GM06990 (cell line): ENCODE measurements around the gene SIAH3.

Experiments used
- DNase-seq: peaks from one replicate; pipeline ENCODE4 v3.0.0-alpha.2; 2011; ENCODE audit not compliant: insufficient read length; ENCODE audit errors: extremely low read depth
- H3K27me3 ChIP-seq: replicated peaks from 2 replicates; pipeline ENCODE4 v1.6.0; 2011; ENCODE audit warnings: low read length; ENCODE audit not compliant: control insufficient read depth, insufficient read depth
- H3K36me3 ChIP-seq: 2 replicates; pipeline ENCODE4 v1.5.1; 2011; ENCODE audit warnings: low read length; ENCODE audit not compliant: control insufficient read depth, insufficient read depth
- H3K4me3 ChIP-seq: replicated peaks from 2 replicates; pipeline ENCODE4 v1.5.1; 2011; ENCODE audit warnings: low read depth, mild to moderate bottlenecking, control low read depth, low read length
- TF ChIP-seq, protein P1 (sequence below): IDR thresholded peaks from 2 replicates; pipeline ENCODE4 v1.5.1; 2011; ENCODE audit warnings: low read length, control low read depth, mild to moderate bottlenecking, inconsistent platforms; ENCODE audit not compliant: insufficient read depth, poor library complexity, severe bottlenecking

Gene SIAH3

DNA sequence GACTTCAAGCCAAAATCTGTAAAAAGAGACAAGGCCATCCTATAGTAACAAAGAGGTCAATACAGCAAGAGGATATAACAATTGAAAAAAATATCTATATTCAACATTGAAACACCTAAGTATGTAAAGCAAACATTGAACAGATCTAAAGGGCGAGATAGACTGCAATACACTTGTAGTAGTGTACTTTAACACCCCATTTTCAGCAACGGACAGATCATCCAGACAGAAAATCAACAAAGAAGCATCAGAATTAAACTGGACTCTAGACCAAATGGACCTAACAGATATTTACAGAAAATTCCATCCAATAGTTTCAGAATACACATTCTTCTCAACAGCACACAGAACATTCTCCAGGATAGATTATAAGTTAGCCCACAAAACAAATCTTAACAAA lies 28.7 kb upstream of the SIAH3 start:
- Histone ChIP-seq H3K27me3 (no peaks in the 10 kb centered on the region; the same call in none of the 2 replicates), H3K4me3 (no peak overlapping the region), H3K36me3 (no peaks in the 10 kb centered on the region)
- TF ChIP-seq, protein P1, sequence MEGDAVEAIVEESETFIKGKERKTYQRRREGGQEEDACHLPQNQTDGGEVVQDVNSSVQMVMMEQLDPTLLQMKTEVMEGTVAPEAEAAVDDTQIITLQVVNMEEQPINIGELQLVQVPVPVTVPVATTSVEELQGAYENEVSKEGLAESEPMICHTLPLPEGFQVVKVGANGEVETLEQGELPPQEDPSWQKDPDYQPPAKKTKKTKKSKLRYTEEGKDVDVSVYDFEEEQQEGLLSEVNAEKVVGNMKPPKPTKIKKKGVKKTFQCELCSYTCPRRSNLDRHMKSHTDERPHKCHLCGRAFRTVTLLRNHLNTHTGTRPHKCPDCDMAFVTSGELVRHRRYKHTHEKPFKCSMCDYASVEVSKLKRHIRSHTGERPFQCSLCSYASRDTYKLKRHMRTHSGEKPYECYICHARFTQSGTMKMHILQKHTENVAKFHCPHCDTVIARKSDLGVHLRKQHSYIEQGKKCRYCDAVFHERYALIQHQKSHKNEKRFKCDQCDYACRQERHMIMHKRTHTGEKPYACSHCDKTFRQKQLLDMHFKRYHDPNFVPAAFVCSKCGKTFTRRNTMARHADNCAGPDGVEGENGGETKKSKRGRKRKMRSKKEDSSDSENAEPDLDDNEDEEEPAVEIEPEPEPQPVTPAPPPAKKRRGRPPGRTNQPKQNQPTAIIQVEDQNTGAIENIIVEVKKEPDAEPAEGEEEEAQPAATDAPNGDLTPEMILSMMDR = no peak
- DNase-seq = no peak

DNA sequence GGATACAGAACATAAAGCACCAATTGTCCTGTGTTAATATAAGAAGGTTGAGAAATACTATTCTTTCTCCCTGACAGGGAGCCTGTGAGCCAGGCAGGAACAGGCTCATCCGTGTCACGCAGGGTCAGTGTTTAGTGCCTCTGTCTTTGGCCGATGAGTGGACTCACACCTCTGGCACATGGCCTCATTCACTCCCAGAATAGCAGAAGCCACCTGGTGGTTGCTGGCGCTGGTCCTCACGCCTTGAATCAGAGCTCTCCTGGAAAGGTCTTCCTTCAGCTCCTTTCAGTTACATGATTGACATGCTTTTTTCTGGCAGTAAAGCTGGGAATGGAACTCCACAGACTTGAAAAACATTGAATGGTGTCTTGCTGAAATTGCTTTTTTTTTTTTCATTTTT lies 28.1 kb upstream of the SIAH3 start:
- TF ChIP-seq, protein P1 = peak; percentile 45
- Histone ChIP-seq H3K4me3 (no peak overlapping the region), H3K36me3 (no peaks in the 10 kb centered on the region), H3K27me3 (no peaks in the 10 kb centered on the region; the same call in none of the 2 replicates)
- DNase-seq = no peak

DNA sequence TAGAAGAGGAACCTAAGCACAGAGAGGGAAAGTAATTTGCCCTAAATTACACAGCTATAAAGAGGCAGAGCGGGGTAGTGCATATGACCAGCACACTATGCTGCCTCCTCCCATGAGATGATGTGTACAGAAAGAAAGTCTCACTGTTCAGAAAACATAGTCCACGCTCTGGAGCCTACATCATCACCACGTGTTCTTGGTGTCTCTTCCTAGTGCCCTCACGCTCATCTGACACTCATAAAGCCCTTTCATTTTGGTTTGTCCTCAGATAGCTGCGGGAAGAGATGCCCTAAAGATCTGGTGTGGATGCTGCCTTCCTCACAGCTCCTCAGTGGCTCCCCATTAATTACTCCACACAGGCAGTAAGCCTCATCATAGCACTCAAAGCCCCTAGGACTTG lies 27.4 kb upstream of the SIAH3 start:
- Histone ChIP-seq H3K36me3 (no peaks in the 10 kb centered on the region), H3K4me3 (no peak overlapping the region), H3K27me3 (no peaks in the 10 kb centered on the region; the same call in 1 of the 2 replicates)
- no peak for DNase-seq
- TF ChIP-seq, protein P1 = no peak

DNA sequence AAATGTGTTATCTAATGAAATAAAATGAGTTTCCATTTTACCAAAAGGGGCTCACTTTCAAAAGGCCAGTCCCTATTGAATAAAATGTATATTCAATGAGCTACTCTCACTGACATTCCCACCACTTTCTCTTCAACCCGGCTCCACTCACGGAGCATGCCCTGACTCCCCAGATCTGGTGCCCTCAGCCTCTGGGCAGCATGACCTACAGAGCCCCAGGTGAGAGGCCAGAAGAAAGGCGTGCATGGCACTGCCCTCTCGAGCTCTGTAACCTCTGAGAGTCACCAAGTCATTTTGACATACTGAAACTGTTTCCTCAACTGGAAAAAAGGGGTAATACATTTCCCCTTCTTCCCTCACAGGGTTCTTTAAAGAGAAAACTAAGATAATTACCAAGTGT lies 25.2 kb upstream of the SIAH3 start:
- no peaks in the 10 kb centered on the region; the same call in 1 of the 2 replicates for H3K27me3 ChIP-seq

GRCh38 chr13:45875951-45876350 lies 24.4 kb upstream of the SIAH3 start:
- TF ChIP-seq, protein P1 = no peak
- no peak overlapping the region for H3K4me3 ChIP-seq
- H3K27me3 ChIP-seq = no peaks in the 10 kb centered on the region; the same call in 1 of the 2 replicates
- DNase-seq = no peak
- H3K36me3 ChIP-seq = no peaks in the 10 kb centered on the region

More for the DNA sequence above, 25.2 kb upstream of the SIAH3 start:
- Histone ChIP-seq H3K4me3 (no peak overlapping the region), H3K36me3 (no peaks in the 10 kb centered on the region)
- TF ChIP-seq, protein P1 = no peak
- no peak for DNase-seq
